H9 (cell line): Measurements from ENCODE around the gene DIAPH2. TPM values are rescaled to one million over a fixed set of nuclear protein-coding genes. Genes with fewer than 3 reads are reported as not detected.

Experiments
- DNase-seq: peaks from one replicate; pipeline ENCODE4 v3.0.0-alpha.2; 2017
- H2AFZ ChIP-seq: one replicate; pipeline ENCODE4 v1.6.1; 2013; ENCODE audit warnings: mild to moderate bottlenecking, low read length, control low read depth, moderate library complexity
- H2AK5ac ChIP-seq: 2 replicates; pipeline ENCODE4 v1.6.1; 2013; ENCODE audit warnings: low read length, control low read depth, mixed read lengths; ENCODE audit not compliant: insufficient read length
- H2BK120ac ChIP-seq: one replicate; pipeline ENCODE4 v1.6.1; 2013; ENCODE audit warnings: low read depth, mild to moderate bottlenecking, low read length, control low read depth, inconsistent platforms; ENCODE audit not compliant: poor library complexity, severe bottlenecking
- H2BK12ac ChIP-seq: 2 replicates; pipeline ENCODE4 v1.6.1; 2013; ENCODE audit warnings: low read length, control low read depth, mixed read lengths, low read depth; ENCODE audit not compliant: insufficient read length
- H2BK15ac ChIP-seq: 2 replicates; pipeline ENCODE4 v1.6.1; 2013; ENCODE audit warnings: low read depth, low read length, control low read depth
- H2BK20ac ChIP-seq: one replicate; pipeline ENCODE4 v1.6.1; 2013; ENCODE audit warnings: low read depth, mild to moderate bottlenecking, low read length, control low read depth, inconsistent platforms; ENCODE audit not compliant: poor library complexity, severe bottlenecking
- H2BK5ac ChIP-seq: 2 replicates; pipeline ENCODE4 v1.6.1; 2013; ENCODE audit warnings: low read length, control low read depth, mixed read lengths; ENCODE audit not compliant: insufficient read length
- H3K14ac ChIP-seq: 2 replicates; pipeline ENCODE4 v1.6.1; 2013; ENCODE audit warnings: low read length, control low read depth; ENCODE audit not compliant: insufficient read depth
- H3K18ac ChIP-seq: 2 replicates; pipeline ENCODE4 v1.6.1; 2013; ENCODE audit warnings: low read depth, mild to moderate bottlenecking, mixed read lengths, low read length, control low read depth; ENCODE audit not compliant: insufficient read length
- H3K23ac ChIP-seq: 2 replicates; pipeline ENCODE4 v1.6.1; 2013; ENCODE audit warnings: low read length, control low read depth, mixed read lengths, low read depth; ENCODE audit not compliant: insufficient read length
- H3K23me2 ChIP-seq: 2 replicates; pipeline ENCODE4 v1.6.1; 2013; ENCODE audit warnings: low read depth, mild to moderate bottlenecking, mixed read lengths, low read length, control low read depth; ENCODE audit not compliant: insufficient read length, poor library complexity, severe bottlenecking
- H3K27ac ChIP-seq: 2 replicates; pipeline ENCODE4 v1.5.1; 2013; ENCODE audit warnings: low read length, control low read depth, mixed read lengths, low read depth; ENCODE audit not compliant: insufficient read length
- H3K27me3 ChIP-seq: 2 replicates; pipeline ENCODE4 v1.6.1; 2013; ENCODE audit warnings: low read length, control low read depth, inconsistent platforms; ENCODE audit not compliant: insufficient read depth
- H3K4ac ChIP-seq: 2 replicates; pipeline ENCODE4 v1.6.1; 2013; ENCODE audit warnings: low read depth, mild to moderate bottlenecking, control low read depth, inconsistent platforms, low read length, moderate library complexity
- H3K4me1 ChIP-seq: 2 replicates; pipeline ENCODE4 v1.6.1; 2013; ENCODE audit warnings: low read length, control low read depth, inconsistent platforms; ENCODE audit not compliant: insufficient read depth
- H3K4me2 ChIP-seq: 2 replicates; pipeline ENCODE4 v1.6.1; 2013; ENCODE audit warnings: low read length, control low read depth, mixed read lengths; ENCODE audit not compliant: insufficient read length, insufficient read depth
- H3K56ac ChIP-seq: 2 replicates; pipeline ENCODE4 v1.6.1; 2013; ENCODE audit warnings: low read depth, mild to moderate bottlenecking, mixed read lengths, low read length, control low read depth; ENCODE audit not compliant: insufficient read length
- H3K79me1 ChIP-seq: 2 replicates; pipeline ENCODE4 v1.6.1; 2013; ENCODE audit warnings: low read depth, mild to moderate bottlenecking, moderate library complexity, low read length, control low read depth, inconsistent platforms; ENCODE audit not compliant: insufficient read depth, poor library complexity, severe bottlenecking
- H3K79me2 ChIP-seq: 2 replicates; pipeline ENCODE4 v1.6.1; 2013; ENCODE audit warnings: low read length, control low read depth, inconsistent platforms; ENCODE audit not compliant: insufficient read depth
- H3K9ac ChIP-seq: 2 replicates; pipeline ENCODE4 v1.6.1; 2013; ENCODE audit warnings: low read length, control low read depth, mixed read lengths; ENCODE audit not compliant: insufficient read length; ENCODE audit errors: extremely low read depth
- H3K9me3 ChIP-seq: one replicate; pipeline ENCODE4 v1.6.1; 2013; ENCODE audit warnings: low read depth, low read length, inconsistent platforms; ENCODE audit not compliant: control insufficient read depth
- H3T11ph ChIP-seq: one replicate; pipeline ENCODE4 v1.6.1; 2013; ENCODE audit warnings: mild to moderate bottlenecking, low read length, control low read depth, inconsistent platforms
- H4K20me1 ChIP-seq: one replicate; pipeline ENCODE4 v1.6.1; 2013; ENCODE audit not compliant: control insufficient read depth, insufficient read length, insufficient read depth
- H4K5ac ChIP-seq: 2 replicates; pipeline ENCODE4 v1.6.1; 2013; ENCODE audit warnings: low read depth, mild to moderate bottlenecking, mixed read lengths, low read length, control low read depth; ENCODE audit not compliant: insufficient read length
- H4K8ac ChIP-seq: replicated peaks from 2 replicates; pipeline ENCODE4 v1.6.1; 2013; ENCODE audit warnings: low read length, control low read depth, mixed read lengths, low read depth; ENCODE audit not compliant: insufficient read length
- H4K91ac ChIP-seq: 2 replicates; pipeline ENCODE4 v1.6.1; 2013; ENCODE audit warnings: low read depth, mild to moderate bottlenecking, moderate library complexity, mixed read lengths, low read length, control low read depth; ENCODE audit not compliant: insufficient read length
- H3K27ac Mint-ChIP-seq, 3 experiments: 2 replicates in 2 of 3; 3 replicates in 1 of 3; pipeline ENCODE4 v1.8.0; 2020 to 2021; ENCODE audit warnings: mixed read lengths in 3 of 3, mild to moderate bottlenecking in 1 of 3, moderate library complexity in 1 of 3
- H3K27me3 Mint-ChIP-seq: 2 replicates; pipeline ENCODE4 v1.8.0; 2021; ENCODE audit warnings: low read depth, mild to moderate bottlenecking, moderate library complexity, mixed read lengths
- H3K36me3 Mint-ChIP-seq, 3 experiments: 2 replicates in 2 of 3; 3 replicates in 1 of 3; pipeline ENCODE4 v1.8.0; 2020 to 2021; ENCODE audit warnings: low read depth in 3 of 3, mixed read lengths in 3 of 3; ENCODE audit not compliant: insufficient read depth in 1 of 3
- H3K4me1 Mint-ChIP-seq, 2 experiments: 2 replicates each; pipeline ENCODE4 v1.8.0; 2020; ENCODE audit warnings: mixed read lengths in 2 of 2
- H3K4me3 Mint-ChIP-seq, 2 experiments: 2 replicates in 1 of 2; 3 replicates in 1 of 2; pipeline ENCODE4 v1.8.0; 2020 to 2021; ENCODE audit warnings: mild to moderate bottlenecking in 2 of 2, mixed read lengths in 2 of 2, moderate library complexity in 1 of 2
- H3K9me3 Mint-ChIP-seq, 2 experiments: 2 replicates in 1 of 2; 3 replicates in 1 of 2; pipeline ENCODE4 v1.8.0; 2020; ENCODE audit warnings: mild to moderate bottlenecking in 2 of 2, mixed read lengths in 2 of 2, moderate library complexity in 1 of 2
- CTCF ChIP-seq: fragments of 200-600 bp; sonication (generic); conservative IDR thresholded peaks from 3 replicates; pipeline ENCODE4 v1.8.0; 2021; ENCODE audit warnings: antibody characterized with exemption, mild to moderate bottlenecking
- WGBS: extraction: QIAGEN DNeasy Blood & Tissue Kit; methylation state at CpG from one replicate; pipeline ENCODE4 v1.1.7; 2013; ENCODE audit warnings: missing lambda C conversion rate, low lambda C conversion rate, mixed read lengths; ENCODE audit not compliant: insufficient read length; ENCODE audit errors: extremely low coverage; 5-methylcytosine and 5-hydroxymethylcytosine counted together
- total RNA-seq: library from RNA; stranded (reverse); gene quantifications from 2 replicates; pipeline ENCODE4 v1.2.1, GENCODE V29; 2021

Gene DIAPH2
- total RNA-seq, 1 experiment from 2014 or later: 45.4 TPM

- no peak overlapping the region for H3K9ac ChIP-seq
Measured at GRCh38 chrX:97109730-97110129, 425.1 kb downstream of the DIAPH2 start.

More at GRCh38 chrX:97109730-97110129, 425.1 kb downstream of the DIAPH2 start:
- no peaks in the 10 kb centered on the region for H3K36me3 Mint-ChIP-seq
- Histone ChIP-seq H3K9me3 (no peaks in the 10 kb centered on the region), H2AK5ac (no peak overlapping the region), H3K4me1 (no peaks in the 10 kb centered on the region), H4K5ac (no peak overlapping the region), H4K20me1 (no peaks in the 10 kb centered on the region), H3T11ph (no peak overlapping the region), H3K23me2 (no peaks in the 10 kb centered on the region), H2BK12ac (no peak overlapping the region), H2BK5ac (no peak overlapping the region), H2BK15ac (no peak overlapping the region), H2BK120ac (no peak overlapping the region), H4K8ac (no peak overlapping the region), H3K4ac (no peak overlapping the region), H4K91ac (no peak overlapping the region), H2AFZ (no peak overlapping the region), H3K23ac (no peak overlapping the region), H3K18ac (no peak overlapping the region), H3K14ac (no peak overlapping the region), H3K56ac (no peak overlapping the region), H3K27me3 (no peaks in the 10 kb centered on the region), H3K4me2 (no peak overlapping the region), H3K79me1 (no peaks in the 10 kb centered on the region), H3K79me2 (no peaks in the 10 kb centered on the region), H3K27ac (no peak overlapping the region), H2BK20ac (no peak overlapping the region)
- DNase-seq: no peak
- H3K27ac Mint-ChIP-seq: no peak overlapping the region
- H3K27me3 Mint-ChIP-seq: no peaks in the 10 kb centered on the region
- H3K9me3 Mint-ChIP-seq: no peaks in the 10 kb centered on the region
- peaks cover 0 to 4% of the 10 kb centered on the region in 2 experiments; a peak in 1 of 4 replicates for H3K4me1 Mint-ChIP-seq
- no CpG with 5 or more reads among the region's 1 CpG for WGBS
- H3K4me3 Mint-ChIP-seq: no peak overlapping the region
- TF ChIP-seq CTCF: no peak
